Adrenal gland (tissue), 5 donors: ENCODE results near the gene AGL.
"Not testable (repeated sequence)": the region's sequence is repeated elsewhere in the genome, so short reads cannot be mapped to it uniquely, and the experiment has no call there.

Experiments
- POLR2A ChIP-seq, 2 donors: fragments of 450-650 bp; IDR thresholded peaks; one replicate each; pipeline ENCODE4 v1.6.1; 2017; ENCODE audit warnings: antibody characterized with exemption in 2 of 2, mild to moderate bottlenecking in 2 of 2, moderate library complexity in 1 of 2
- TF ChIP-seq, protein P1 (sequence below), 6 experiments: fragments of 450-650 bp in 4 of 6; fragments of 200-600 bp in 2 of 6; sonication (generic) in 1 of 6; IDR thresholded peaks; 1 replicate in 5 of 6; 2 replicates in 1 of 6; pipeline versions ENCODE4 v1.5.1 to v1.8.0; 2016 to 2021; ENCODE audit warnings: antibody characterized with exemption in 6 of 6, mild to moderate bottlenecking in 2 of 6, moderate library complexity in 1 of 6
- donor health status: DM: no; HTN: no; CAD: no.

DNA sequence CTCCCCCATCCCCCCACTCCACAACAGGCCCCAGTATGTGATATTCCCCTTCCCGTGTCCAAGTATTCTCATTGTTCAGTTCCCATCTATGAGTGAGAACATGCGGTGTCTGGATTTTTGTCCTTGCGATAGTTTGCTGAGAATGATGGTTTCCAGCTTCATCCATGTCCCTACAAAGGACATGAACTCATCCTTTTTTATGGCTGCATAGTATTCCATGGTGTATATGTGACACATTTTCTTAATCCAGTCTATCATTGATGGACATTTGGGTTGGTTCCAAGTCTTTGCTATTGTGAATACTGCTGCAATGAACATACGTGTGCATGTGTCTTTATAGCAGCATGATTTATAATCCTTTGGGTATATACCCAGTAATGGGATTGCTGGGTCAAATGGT lies 53.1 kb downstream of the AGL start:
- TF ChIP-seq POLR2A (IDR thresholded peaks at IDR 0.05) = not testable (repeated sequence)
- TF ChIP-seq, protein P1, sequence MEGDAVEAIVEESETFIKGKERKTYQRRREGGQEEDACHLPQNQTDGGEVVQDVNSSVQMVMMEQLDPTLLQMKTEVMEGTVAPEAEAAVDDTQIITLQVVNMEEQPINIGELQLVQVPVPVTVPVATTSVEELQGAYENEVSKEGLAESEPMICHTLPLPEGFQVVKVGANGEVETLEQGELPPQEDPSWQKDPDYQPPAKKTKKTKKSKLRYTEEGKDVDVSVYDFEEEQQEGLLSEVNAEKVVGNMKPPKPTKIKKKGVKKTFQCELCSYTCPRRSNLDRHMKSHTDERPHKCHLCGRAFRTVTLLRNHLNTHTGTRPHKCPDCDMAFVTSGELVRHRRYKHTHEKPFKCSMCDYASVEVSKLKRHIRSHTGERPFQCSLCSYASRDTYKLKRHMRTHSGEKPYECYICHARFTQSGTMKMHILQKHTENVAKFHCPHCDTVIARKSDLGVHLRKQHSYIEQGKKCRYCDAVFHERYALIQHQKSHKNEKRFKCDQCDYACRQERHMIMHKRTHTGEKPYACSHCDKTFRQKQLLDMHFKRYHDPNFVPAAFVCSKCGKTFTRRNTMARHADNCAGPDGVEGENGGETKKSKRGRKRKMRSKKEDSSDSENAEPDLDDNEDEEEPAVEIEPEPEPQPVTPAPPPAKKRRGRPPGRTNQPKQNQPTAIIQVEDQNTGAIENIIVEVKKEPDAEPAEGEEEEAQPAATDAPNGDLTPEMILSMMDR (IDR thresholded peaks at IDR 0.05) = not testable (repeated sequence)
